Transverse colon (tissue), 4 donors: ENCODE measurements around the gene HYKK.

Experiments used
- CTCF ChIP-seq, 5 experiments: fragments of 200-600 bp in 3 of 5; fragments of 450-650 bp in 2 of 5; sonication (generic) in 3 of 5; IDR thresholded peaks; 1 replicate in 2 of 5; 2 replicates in 3 of 5; pipeline ENCODE4 v1.5.1; 2016 to 2017; ENCODE audit warnings: antibody characterized with exemption in 5 of 5, inconsistent platforms in 3 of 5, mild to moderate bottlenecking in 2 of 5, moderate library complexity in 1 of 5
- POLR2AphosphoS5 ChIP-seq, 3 donors: sonication (generic); formaldehyde crosslinking; IDR thresholded peaks; one replicate each; pipeline ENCODE4 v1.6.1; 2016; ENCODE audit warnings: antibody characterized with exemption in 3 of 3

GRCh38 chr15:78561490-78561889, 54.1 kb downstream of the HYKK start:
- no peak for TF ChIP-seq POLR2AphosphoS5 (IDR thresholded peaks at IDR 0.05)
- no peak for TF ChIP-seq CTCF (IDR thresholded peaks at IDR 0.05)
